BE2C (cell line): ENCODE results near the gene CTSD.

Experiments used
- DNase-seq: peaks from one replicate; pipeline ENCODE4 v3.0.0-alpha.2; 2020
- H3K27me3 ChIP-seq: fragments of 250-450 bp; sonication (Bioruptor Pico); 2 replicates; pipeline ENCODE4 v1.5.1; 2020; ENCODE audit warnings: mild to moderate bottlenecking
- H3K36me3 ChIP-seq: fragments of 250-450 bp; sonication (Bioruptor Pico); 2 replicates; pipeline ENCODE4 v1.5.1; 2020; ENCODE audit warnings: mild to moderate bottlenecking
- H3K4me1 ChIP-seq: fragments of 250-450 bp; sonication (Bioruptor Pico); 2 replicates; pipeline ENCODE4 v1.5.1; 2020
- H3K4me3 ChIP-seq: 2 replicates; pipeline ENCODE4 v1.5.1; 2011; ENCODE audit warnings: low read depth, low read length
- H3K9me3 ChIP-seq: fragments of 250-450 bp; sonication (Bioruptor Pico); 2 replicates; pipeline ENCODE4 v1.5.1; 2020
- TF ChIP-seq, protein P1 (sequence below): IDR thresholded peaks from 2 replicates; pipeline ENCODE4 v1.5.1; 2012; ENCODE audit warnings: mild to moderate bottlenecking, low read depth, low read length

The CTSD gene

DNA sequence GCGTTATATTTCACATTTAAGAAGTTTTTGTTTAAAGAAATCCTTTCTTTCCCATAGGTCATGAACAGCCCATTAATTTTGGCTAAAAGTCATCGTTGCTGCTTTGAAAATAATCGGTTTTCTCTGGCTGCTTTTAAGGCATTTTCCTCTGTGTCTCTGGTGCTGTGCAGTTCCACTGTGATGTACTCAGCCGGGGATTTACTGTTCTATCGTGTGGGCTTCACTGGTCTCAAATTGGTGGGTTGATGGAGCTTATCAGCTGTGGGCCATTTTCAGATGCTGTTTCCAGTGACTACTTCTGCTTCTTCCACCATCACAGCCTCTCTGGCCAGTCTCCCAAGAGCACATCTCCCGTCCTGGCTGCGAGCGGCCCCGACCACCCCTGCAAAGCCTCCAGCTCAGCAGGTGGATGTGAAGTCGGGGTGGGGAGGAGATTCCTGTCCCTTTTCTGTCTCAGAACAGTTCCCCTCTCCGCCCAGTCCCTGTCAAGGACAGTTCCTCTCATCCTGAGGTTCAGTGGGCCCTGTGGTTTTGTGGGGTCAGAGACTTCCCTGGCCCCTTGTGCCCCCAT, 33.6 kb downstream of the CTSD start:
- Histone ChIP-seq H3K36me3 (no peaks in the 10 kb centered on the region), H3K27me3 (peaks cover 29% of the 10 kb centered on the region), H3K9me3 (no peaks in the 10 kb centered on the region), H3K4me1 (no peaks in the 10 kb centered on the region), H3K4me3 (no peak overlapping the region)
- no peak for DNase-seq
- TF ChIP-seq, protein P1, sequence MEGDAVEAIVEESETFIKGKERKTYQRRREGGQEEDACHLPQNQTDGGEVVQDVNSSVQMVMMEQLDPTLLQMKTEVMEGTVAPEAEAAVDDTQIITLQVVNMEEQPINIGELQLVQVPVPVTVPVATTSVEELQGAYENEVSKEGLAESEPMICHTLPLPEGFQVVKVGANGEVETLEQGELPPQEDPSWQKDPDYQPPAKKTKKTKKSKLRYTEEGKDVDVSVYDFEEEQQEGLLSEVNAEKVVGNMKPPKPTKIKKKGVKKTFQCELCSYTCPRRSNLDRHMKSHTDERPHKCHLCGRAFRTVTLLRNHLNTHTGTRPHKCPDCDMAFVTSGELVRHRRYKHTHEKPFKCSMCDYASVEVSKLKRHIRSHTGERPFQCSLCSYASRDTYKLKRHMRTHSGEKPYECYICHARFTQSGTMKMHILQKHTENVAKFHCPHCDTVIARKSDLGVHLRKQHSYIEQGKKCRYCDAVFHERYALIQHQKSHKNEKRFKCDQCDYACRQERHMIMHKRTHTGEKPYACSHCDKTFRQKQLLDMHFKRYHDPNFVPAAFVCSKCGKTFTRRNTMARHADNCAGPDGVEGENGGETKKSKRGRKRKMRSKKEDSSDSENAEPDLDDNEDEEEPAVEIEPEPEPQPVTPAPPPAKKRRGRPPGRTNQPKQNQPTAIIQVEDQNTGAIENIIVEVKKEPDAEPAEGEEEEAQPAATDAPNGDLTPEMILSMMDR = no peak

GRCh38 chr11:1729692-1730011, 34.1 kb downstream of the CTSD start:
- TF ChIP-seq, protein P1 = no peak
- H3K9me3 ChIP-seq = no peaks in the 10 kb centered on the region
- H3K36me3 ChIP-seq = no peaks in the 10 kb centered on the region
- H3K4me3 ChIP-seq = no peak overlapping the region
- no peak for DNase-seq
- peaks cover 31% of the 10 kb centered on the region for H3K27me3 ChIP-seq
- no peaks in the 10 kb centered on the region for H3K4me1 ChIP-seq

- H3K4me3 ChIP-seq = no peak overlapping the region
- no peaks in the 10 kb centered on the region for H3K9me3 ChIP-seq
- H3K4me1 ChIP-seq = no peaks in the 10 kb centered on the region
- DNase-seq = no peak
- H3K27me3 ChIP-seq = peaks cover 34% of the 10 kb centered on the region
- no peaks in the 10 kb centered on the region for H3K36me3 ChIP-seq
- TF ChIP-seq, protein P1 = no peak
These were observed 34.6 kb downstream of the CTSD start for GRCh38 chr11:1728931-1729691.

- Histone ChIP-seq H3K4me3 (no peak overlapping the region), H3K27me3 (peaks cover 34% of the 10 kb centered on the region), H3K9me3 (no peaks in the 10 kb centered on the region), H3K36me3 (no peaks in the 10 kb centered on the region), H3K4me1 (no peaks in the 10 kb centered on the region)
- no peak for DNase-seq
- TF ChIP-seq, protein P1 = no peak
These were observed 35.4 kb downstream of the CTSD start for GRCh38 chr11:1728301-1728700.

DNA sequence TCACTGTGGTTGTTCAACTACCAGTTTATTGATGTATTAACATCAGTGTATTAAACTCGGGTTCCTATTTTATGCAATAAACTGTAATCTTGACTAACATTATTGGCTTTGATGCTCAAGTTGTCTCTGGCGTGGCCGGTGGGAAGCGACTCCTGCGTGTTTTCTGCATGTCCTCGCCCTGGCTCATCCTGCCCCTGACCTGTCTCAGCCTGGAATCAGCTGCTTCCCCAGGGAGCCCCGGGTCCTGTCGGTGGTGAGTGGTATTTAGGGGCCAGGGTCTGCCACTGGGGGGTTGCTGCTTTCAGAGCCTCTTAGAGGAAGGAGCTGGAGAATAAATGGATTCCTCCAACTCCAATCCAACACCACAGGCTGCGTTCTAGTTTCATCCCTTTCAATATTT, 35.9 kb downstream of the CTSD start:
- peaks cover 38% of the 10 kb centered on the region for H3K27me3 ChIP-seq
- TF ChIP-seq, protein P1 = no peak
- no peak for DNase-seq

DNA sequence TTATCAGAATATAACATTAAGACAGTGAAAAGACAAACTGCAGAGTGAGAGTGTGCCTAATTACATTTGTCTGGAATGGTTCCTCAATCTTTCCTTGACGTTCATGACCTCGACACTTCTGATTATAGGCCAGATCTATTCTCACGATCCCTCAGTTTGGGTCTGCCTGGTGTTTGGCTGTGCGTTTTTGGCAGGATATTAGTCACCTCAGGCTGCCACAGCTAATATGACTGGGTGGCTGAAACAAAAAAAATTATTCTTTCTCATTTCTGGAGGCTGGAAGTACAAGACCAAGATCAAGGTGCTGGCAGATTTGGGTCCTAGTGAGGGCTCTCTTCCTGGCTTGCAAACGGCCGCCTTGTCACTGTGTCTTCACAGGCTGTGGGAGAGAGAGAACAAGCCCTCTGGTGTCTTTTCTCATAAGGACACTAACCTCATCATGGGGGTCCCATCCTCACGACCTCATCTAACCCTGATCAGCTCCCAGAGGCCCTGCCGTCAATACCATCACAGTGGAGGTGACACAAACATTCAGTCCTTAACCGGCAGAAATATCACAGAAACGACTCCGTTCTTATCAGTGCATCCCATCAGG, 36.5 kb downstream of the CTSD start:
- Histone ChIP-seq H3K9me3 (no peaks in the 10 kb centered on the region), H3K4me3 (no peak overlapping the region), H3K4me1 (no peaks in the 10 kb centered on the region), H3K36me3 (no peaks in the 10 kb centered on the region), H3K27me3 (peaks cover 41% of the 10 kb centered on the region)
- TF ChIP-seq, protein P1 = no peak
- DNase-seq = no peak

More for the DNA sequence above, 35.9 kb downstream of the CTSD start:
- Histone ChIP-seq H3K36me3 (no peaks in the 10 kb centered on the region), H3K9me3 (no peaks in the 10 kb centered on the region), H3K4me3 (no peak overlapping the region), H3K4me1 (no peaks in the 10 kb centered on the region)
